Right atrium auricular region (tissue), 2 donors: ENCODE measurements around the gene CATSPERD. TPM values are rescaled to one million over a fixed set of nuclear protein-coding genes. Genes with fewer than 3 reads are reported as not detected.

Experiments
- DNase-seq: peaks from one replicate; pipeline ENCODE4 v3.0.0-alpha.2; 2019; ENCODE audit warnings: low spot score
- H3K27ac ChIP-seq, 2 donors: fragments of 200-600 bp; sonication (generic); 1 replicate in 1 of 2; 2 replicates in 1 of 2; pipeline ENCODE4 v1.5.1; 2016 to 2019
- H3K27me3 ChIP-seq, 2 donors: fragments of 200-600 bp; sonication (generic); one replicate each; pipeline versions ENCODE4 v1.5.1 to v1.6.0; 2017 to 2019
- H3K36me3 ChIP-seq: fragments of 200-600 bp; sonication (generic); one replicate; pipeline ENCODE4 v1.5.1; 2016
- H3K4me1 ChIP-seq, 2 donors: fragments of 200-600 bp; sonication (generic); one replicate each; pipeline versions ENCODE4 v1.5.1 to v1.6.0; 2017 to 2019
- H3K4me3 ChIP-seq, 2 donors: fragments of 200-600 bp; sonication (generic); 1 replicate in 1 of 2; 2 replicates in 1 of 2; pipeline ENCODE4 v1.5.1; 2017 to 2019; ENCODE audit warnings: mild to moderate bottlenecking in 1 of 2, moderate library complexity in 1 of 2
- H3K9me3 ChIP-seq, 2 donors: fragments of 200-600 bp; sonication (generic); one replicate each; pipeline ENCODE4 v1.5.1; 2019
- total RNA-seq, 2 donors: library from RNA; depleted of rRNA; stranded (reverse); fragments of >200 nt; gene quantifications; one replicate each; pipeline ENCODE4 v1.1.0, GENCODE V29; 2016
- TF ChIP-seq, protein P1 (sequence below), 2 donors: fragments of 200-600 bp; sonication (generic); IDR thresholded peaks; one replicate each; pipeline ENCODE4 v1.5.1; 2019; ENCODE audit warnings: antibody characterized with exemption in 2 of 2

Gene CATSPERD
- total RNA-seq, 2 donors from 2014 or later = not detected

DNA sequence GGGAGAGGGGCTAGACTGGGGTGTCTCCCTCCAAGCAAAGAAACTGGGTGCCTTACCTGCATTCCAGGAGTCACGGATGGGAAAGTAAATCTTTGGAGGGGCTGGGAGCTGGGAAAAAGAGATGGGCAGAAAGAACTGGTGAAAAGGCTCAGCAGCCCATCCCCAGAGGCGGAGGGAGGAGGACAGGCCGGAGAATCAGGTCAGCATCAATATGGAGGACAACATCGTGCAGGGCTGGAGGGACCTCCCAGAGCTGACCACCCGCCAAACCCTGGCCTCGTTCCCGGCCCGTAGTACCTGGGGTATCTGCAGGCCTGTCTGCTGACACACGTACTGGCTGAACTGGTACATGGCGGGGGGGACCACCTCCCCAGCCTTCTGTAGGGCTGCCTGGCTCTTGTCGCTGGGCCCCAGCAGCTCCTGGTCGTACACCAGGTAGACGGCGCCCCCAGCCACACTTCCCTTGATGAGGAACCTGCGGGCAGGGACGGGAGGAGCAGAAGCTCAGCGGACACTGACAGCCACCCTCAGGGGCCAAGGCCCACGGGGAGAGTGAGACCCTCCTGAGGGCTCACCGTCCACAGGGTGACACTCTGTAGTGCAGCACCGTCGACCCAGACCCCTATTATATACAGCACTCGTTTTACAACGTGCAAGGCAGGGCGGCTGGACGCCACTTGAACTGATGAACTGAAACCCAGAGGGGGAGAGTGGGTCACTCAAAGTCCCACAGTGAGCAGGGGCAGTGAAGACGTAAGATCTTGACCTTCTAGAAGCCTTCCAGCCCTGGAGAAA, 41.0 kb upstream of the CATSPERD start:
- Histone ChIP-seq H3K36me3 (peaks cover 12% of the 10 kb centered on the region), H3K27me3 (no peaks in the 10 kb centered on the region), H3K9me3 (no peaks in the 10 kb centered on the region), H3K4me1 (peaks cover 0 to 27% of the 10 kb centered on the region in 2 donors), H3K27ac (peak overlapping the region; percentile 91 to 95), H3K4me3 (peak overlapping the region; percentile 90 to 92)
- TF ChIP-seq, protein P1, sequence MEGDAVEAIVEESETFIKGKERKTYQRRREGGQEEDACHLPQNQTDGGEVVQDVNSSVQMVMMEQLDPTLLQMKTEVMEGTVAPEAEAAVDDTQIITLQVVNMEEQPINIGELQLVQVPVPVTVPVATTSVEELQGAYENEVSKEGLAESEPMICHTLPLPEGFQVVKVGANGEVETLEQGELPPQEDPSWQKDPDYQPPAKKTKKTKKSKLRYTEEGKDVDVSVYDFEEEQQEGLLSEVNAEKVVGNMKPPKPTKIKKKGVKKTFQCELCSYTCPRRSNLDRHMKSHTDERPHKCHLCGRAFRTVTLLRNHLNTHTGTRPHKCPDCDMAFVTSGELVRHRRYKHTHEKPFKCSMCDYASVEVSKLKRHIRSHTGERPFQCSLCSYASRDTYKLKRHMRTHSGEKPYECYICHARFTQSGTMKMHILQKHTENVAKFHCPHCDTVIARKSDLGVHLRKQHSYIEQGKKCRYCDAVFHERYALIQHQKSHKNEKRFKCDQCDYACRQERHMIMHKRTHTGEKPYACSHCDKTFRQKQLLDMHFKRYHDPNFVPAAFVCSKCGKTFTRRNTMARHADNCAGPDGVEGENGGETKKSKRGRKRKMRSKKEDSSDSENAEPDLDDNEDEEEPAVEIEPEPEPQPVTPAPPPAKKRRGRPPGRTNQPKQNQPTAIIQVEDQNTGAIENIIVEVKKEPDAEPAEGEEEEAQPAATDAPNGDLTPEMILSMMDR (IDR thresholded peaks at IDR 0.05) = no peak
- no peak for DNase-seq

DNA sequence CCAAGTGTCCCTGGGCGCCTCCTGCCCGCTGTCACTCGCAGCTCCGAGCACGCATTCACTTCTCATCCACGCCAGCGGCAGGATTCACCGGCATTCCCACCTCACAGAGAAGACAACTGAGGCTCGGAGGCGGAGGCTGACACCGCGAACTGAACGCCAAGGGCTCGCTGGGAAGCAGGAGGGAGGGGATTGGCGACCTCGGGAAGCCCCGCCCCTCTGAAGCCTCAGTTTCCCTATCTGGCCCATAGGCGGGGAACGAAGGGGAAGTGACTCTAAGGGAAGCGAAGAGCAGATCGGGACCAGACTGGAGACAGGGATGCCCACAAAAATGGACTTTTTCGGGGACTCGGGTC, 40.4 kb upstream of the CATSPERD start:
- Histone ChIP-seq H3K4me3 (peak overlapping the region; percentile 90 to 92), H3K36me3 (peaks cover 12% of the 10 kb centered on the region), H3K27me3 (no peaks in the 10 kb centered on the region), H3K9me3 (no peaks in the 10 kb centered on the region), H3K4me1 (peaks cover 0 to 27% of the 10 kb centered on the region in 2 donors), H3K27ac (peak overlapping the region; percentile 91 to 95)
- DNase-seq = no peak
- TF ChIP-seq, protein P1 (IDR thresholded peaks at IDR 0.05) = no peak

DNA sequence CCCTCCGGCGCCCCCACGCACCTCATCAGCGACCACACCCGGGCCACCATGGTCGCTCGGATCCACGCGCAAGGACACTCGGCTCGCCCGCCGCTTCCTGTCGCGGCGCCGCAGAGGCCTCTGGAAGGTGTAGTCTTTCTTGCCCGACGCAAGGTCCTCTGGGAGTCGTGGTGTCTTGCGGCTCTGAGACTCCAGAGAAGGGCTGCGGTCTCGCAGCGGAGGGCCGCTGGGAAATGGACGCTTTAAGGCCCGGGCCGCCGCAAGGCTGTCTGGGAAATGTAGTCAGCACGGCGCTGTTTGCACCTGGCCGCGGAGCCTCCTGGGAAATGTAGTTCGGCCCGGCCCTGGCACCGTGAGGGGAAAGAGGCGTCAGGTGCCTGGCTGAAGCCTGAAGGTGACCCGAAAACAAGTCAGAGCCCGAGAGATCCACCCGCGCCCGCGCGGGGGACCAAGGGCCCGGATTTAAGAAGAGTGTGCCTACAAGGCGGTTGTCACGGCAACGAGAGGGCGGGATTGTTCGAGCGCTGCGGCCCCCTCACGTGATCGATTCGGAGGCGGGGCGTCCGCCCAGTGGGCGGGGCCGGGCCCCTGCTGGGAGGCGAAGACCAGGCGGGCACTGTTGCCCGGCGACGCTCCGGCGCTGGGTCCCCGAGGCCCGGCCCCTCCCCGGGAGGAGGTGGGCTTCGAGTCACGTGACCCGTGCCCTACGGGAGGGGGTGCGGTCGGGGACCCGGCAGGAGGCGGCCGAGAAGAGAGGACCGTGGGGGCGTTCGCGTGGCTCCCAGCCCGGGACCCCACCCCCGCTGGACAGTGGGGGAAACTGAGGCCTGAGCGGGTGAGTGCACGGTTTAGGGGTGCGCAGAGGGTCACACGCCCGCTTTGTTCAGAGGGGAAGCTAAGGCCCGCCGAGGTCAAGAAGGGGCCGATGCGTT, 39.7 kb upstream of the CATSPERD start, which contains the start of the genes HSD11B1L and MICOS13:
Gene HSD11B1L, plus strand, starts transcription at position 591 of the 932 bp plus-strand sequence. CDS start 3,806 bp downstream, outside the sequence.
Gene MICOS13, minus strand, starts transcription at position 80 of the 932 bp plus-strand sequence. Its CDS starts 30 bp downstream, at position 50.
- no peaks in the 10 kb centered on the region for H3K9me3 ChIP-seq
- peaks cover 12% of the 10 kb centered on the region for H3K36me3 ChIP-seq
- H3K4me3 ChIP-seq = peak within 1 kb of the TSS; percentile 90 to 92
- DNase-seq = peak; percentile 99
- H3K4me1 ChIP-seq = peaks cover 0 to 27% of the 10 kb centered on the region in 2 donors
- no peaks in the 10 kb centered on the region for H3K27me3 ChIP-seq
- H3K27ac ChIP-seq = peak within 1 kb of the TSS; percentile 91 to 95
- TF ChIP-seq, protein P1 (IDR thresholded peaks at IDR 0.05) = no peak

DNA sequence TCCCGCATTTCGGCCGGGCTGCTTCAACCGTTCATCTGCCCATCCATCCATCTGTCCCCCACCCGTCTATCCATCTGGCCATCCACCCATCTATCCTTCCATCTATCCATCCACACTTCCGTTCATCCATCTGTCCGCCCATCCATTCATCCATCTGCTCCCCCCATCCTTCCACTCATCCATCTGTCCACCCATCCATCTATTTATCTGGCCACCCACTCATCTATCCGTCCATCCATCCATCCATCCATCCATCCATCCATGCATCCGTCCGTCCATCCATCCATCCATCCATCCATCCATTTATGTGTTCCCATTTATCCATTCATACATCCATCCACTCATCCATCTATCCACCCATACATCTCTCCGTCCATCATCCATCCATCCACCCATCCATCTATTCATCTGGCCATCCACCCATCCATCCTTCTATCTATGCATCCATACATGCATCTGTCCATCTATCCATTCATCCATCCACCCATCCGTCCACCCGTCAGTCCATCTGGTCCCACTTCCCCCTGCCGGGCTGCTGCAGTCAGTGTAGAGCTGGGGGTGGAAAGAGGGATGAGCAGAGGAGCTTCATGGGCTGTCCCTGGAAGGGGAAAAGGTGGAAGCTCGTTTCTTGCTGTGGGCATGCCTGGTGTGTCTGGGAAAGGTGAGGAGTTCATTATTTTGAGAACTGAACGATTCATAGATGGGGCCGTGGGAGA, 38.9 kb upstream of the CATSPERD start:
- TF ChIP-seq, protein P1 (IDR thresholded peaks at IDR 0.05) = no peak
- H3K4me1 ChIP-seq = peaks cover 0 to 24% of the 10 kb centered on the region in 2 donors
- no peaks in the 10 kb centered on the region for H3K27me3 ChIP-seq
- H3K9me3 ChIP-seq = no peaks in the 10 kb centered on the region
- peak overlapping the region in 1 of 2 donors; percentile 91 for H3K27ac ChIP-seq
- no peak for DNase-seq
- peak overlapping the region; percentile 90 to 92 for H3K4me3 ChIP-seq
- H3K36me3 ChIP-seq = peaks cover 12% of the 10 kb centered on the region

DNA sequence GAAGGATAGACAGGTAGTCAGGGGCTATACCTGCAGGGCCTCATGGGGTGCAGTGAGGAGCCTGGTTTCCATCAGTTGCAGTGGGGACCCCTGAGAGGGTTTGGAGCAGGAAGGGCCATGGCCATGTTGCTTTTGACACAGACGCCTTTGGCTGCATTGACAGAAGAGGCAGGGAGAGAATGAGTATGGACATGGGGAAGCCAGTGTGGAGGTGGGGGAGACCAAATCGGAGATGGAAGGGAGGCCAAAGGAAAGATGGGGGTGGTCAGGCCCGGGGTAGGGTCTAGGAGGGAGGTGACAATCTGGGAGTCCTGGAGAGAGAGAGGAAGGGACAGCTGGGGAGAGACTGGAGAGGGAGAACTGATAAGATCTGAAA, 38.3 kb upstream of the CATSPERD start:
- H3K4me3 ChIP-seq = no peak overlapping the region
- TF ChIP-seq, protein P1 (IDR thresholded peaks at IDR 0.05) = no peak
- H3K36me3 ChIP-seq = peaks cover 12% of the 10 kb centered on the region
- DNase-seq = no peak
- peaks cover 0 to 23% of the 10 kb centered on the region in 2 donors for H3K4me1 ChIP-seq
- no peak overlapping the region for H3K27ac ChIP-seq
- no peaks in the 10 kb centered on the region for H3K27me3 ChIP-seq
- no peaks in the 10 kb centered on the region for H3K9me3 ChIP-seq
